Lower lobe of right lung (tissue), 2 donors: Measurements from ENCODE around the gene PRKN. TPM values are rescaled to one million over a fixed set of nuclear protein-coding genes. Genes with fewer than 3 reads are reported as not detected.

Experiments used
- ATAC-seq, 2 donors: fragments of 200-7000 bp; cut with Tn5 transposase; one replicate each; pipeline ENCODE4 v1.9.1; 2020 to 2022; ENCODE audit warnings: mild to moderate bottlenecking in 2 of 2, moderate library complexity in 2 of 2
- DNase-seq: peaks from one replicate; pipeline ENCODE4 v3.0.0-alpha.2; 2020
- H3K27ac ChIP-seq: fragments of 200-600 bp; one replicate; pipeline ENCODE4 v1.8.0; 2022
- H3K27me3 ChIP-seq: fragments of 200-600 bp; one replicate; pipeline ENCODE4 v1.8.0; 2022; ENCODE audit warnings: low read depth
- H3K36me3 ChIP-seq: fragments of 200-600 bp; one replicate; pipeline ENCODE4 v1.8.0; 2022; ENCODE audit warnings: mild to moderate bottlenecking
- H3K4me1 ChIP-seq: fragments of 200-600 bp; one replicate; pipeline ENCODE4 v1.8.0; 2022
- H3K4me3 ChIP-seq: fragments of 200-600 bp; one replicate; pipeline ENCODE4 v1.8.0; 2022; ENCODE audit warnings: mild to moderate bottlenecking
- H3K9me3 ChIP-seq: fragments of 200-600 bp; one replicate; pipeline ENCODE4 v1.8.0; 2022
- CTCF ChIP-seq: fragments of 200-600 bp; IDR thresholded peaks from one replicate; pipeline ENCODE4 v1.8.0; 2022; ENCODE audit warnings: antibody characterized with exemption, mild to moderate bottlenecking
- intact Hi-C: fragments of 100-400 bp; cut with DNase I; formaldehyde crosslinking; loops from one replicate; pipeline ENCODE4 v1.11.0; 2022
- total RNA-seq: library from RNA; stranded (reverse); fragmentation: NEBNext Ultra II Directional; extraction: Animal tissue kit (Norgen Biotek cat#: 25700); gene quantifications from one replicate; pipeline ENCODE4 v1.2.1, GENCODE V29; 2021
- donor health status: DM: no; HTN: yes; CAD: no; lungs with severe emphysema.

PRKN gene
- total RNA-seq, 1 donor from 2014 or later, result 6.1 TPM

GRCh38 chr6:162230147-162230752 is 497.3 kb downstream of the PRKN start:
- no peak for DNase-seq
- no peak for TF ChIP-seq CTCF
- H3K36me3 ChIP-seq, result no peaks in the 10 kb centered on the region
- H3K27me3 ChIP-seq, result no peaks in the 10 kb centered on the region
- H3K9me3 ChIP-seq, result no peaks in the 10 kb centered on the region
- ATAC-seq, result no peak
- H3K4me3 ChIP-seq, result no peak overlapping the region
- intact Hi-C loops, result no loop called here
- H3K4me1 ChIP-seq, result no peaks in the 10 kb centered on the region
- H3K27ac ChIP-seq, result no peak overlapping the region

GRCh38 chr6:162229093-162229492 is 498.5 kb downstream of the PRKN start:
- H3K4me1 ChIP-seq, result no peaks in the 10 kb centered on the region
- H3K9me3 ChIP-seq, result no peaks in the 10 kb centered on the region
- no peaks in the 10 kb centered on the region for H3K27me3 ChIP-seq
- TF ChIP-seq CTCF, result no peak
- H3K27ac ChIP-seq, result no peak overlapping the region
- H3K36me3 ChIP-seq, result no peaks in the 10 kb centered on the region
- no peak overlapping the region for H3K4me3 ChIP-seq
- DNase-seq (no peak), ATAC-seq (no peak)
- intact Hi-C loops, result no loop called here

GRCh38 chr6:162226803-162227202 is 500.8 kb downstream of the PRKN start:
- TF ChIP-seq CTCF, result no peak
- intact Hi-C loops, result no loop called here

GRCh38 chr6:162222521-162222920 is 505.0 kb downstream of the PRKN start:
- Histone ChIP-seq H3K4me1 (no peaks in the 10 kb centered on the region), H3K4me3 (no peak overlapping the region), H3K9me3 (no peaks in the 10 kb centered on the region), H3K27ac (no peak overlapping the region), H3K27me3 (no peaks in the 10 kb centered on the region), H3K36me3 (no peaks in the 10 kb centered on the region)
- no peak for DNase-seq
- intact Hi-C loops, result no loop called here
- ATAC-seq, result no peak
- no peak for TF ChIP-seq CTCF

More at GRCh38 chr6:162226803-162227202, 500.8 kb downstream of the PRKN start:
- Histone ChIP-seq H3K9me3 (no peaks in the 10 kb centered on the region), H3K27ac (no peak overlapping the region), H3K4me1 (no peaks in the 10 kb centered on the region), H3K36me3 (no peaks in the 10 kb centered on the region), H3K27me3 (no peaks in the 10 kb centered on the region), H3K4me3 (no peak overlapping the region)
- ATAC-seq (no peak), DNase-seq (no peak)

GRCh38 chr6:162220876-162221275 is 506.7 kb downstream of the PRKN start:
- no peak overlapping the region for H3K4me3 ChIP-seq
- intact Hi-C loops, result no loop called here

More at GRCh38 chr6:162220876-162221275, 506.7 kb downstream of the PRKN start:
- Histone ChIP-seq H3K27ac (no peak overlapping the region), H3K4me1 (no peaks in the 10 kb centered on the region), H3K36me3 (no peaks in the 10 kb centered on the region), H3K9me3 (no peaks in the 10 kb centered on the region), H3K27me3 (no peaks in the 10 kb centered on the region)
- DNase-seq, result no peak
- TF ChIP-seq CTCF, result no peak
- ATAC-seq, result no peak
